Activated gamma-delta T cell treated with anti-CD3 and anti-CD28 coated beads, Interleukin-2, amount 50 U/mL, for 16 hours (primary cell): ENCODE measurements around the gene UQCRH.
"Not testable (repeated sequence)": the region's sequence is repeated elsewhere in the genome, so short reads cannot be mapped to it uniquely, and the experiment has no call there.

Experiments
- DNase-seq: peaks from one replicate; pipeline ENCODE4 v3.0.0-alpha.2; 2020; ENCODE audit warnings: low read depth

The UQCRH gene

GRCh38 chr1:46300673-46301405 lies 2.7 kb upstream of the UQCRH start:
- no peak for DNase-seq

DNA sequence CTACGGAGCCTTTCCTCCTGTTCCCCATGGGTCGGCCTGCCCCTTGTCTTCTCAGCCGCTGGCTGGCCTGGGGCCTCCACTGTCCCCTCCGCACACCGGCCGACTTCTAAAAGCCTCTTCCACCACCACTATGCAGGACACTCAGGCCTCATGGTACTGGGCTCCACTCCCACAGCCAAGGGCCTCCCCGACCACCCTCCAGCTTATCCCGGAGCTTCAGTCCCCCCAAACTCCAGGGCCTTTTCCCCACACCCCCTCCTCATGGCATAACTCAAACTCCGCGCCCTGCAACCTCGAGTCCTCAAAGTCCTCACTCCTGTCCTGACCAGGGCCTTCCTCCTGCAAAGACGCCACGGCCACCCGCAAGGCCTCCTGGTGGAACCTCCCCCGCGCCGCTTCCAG lies 2.1 kb upstream of the UQCRH start:
- no peak for DNase-seq

DNA sequence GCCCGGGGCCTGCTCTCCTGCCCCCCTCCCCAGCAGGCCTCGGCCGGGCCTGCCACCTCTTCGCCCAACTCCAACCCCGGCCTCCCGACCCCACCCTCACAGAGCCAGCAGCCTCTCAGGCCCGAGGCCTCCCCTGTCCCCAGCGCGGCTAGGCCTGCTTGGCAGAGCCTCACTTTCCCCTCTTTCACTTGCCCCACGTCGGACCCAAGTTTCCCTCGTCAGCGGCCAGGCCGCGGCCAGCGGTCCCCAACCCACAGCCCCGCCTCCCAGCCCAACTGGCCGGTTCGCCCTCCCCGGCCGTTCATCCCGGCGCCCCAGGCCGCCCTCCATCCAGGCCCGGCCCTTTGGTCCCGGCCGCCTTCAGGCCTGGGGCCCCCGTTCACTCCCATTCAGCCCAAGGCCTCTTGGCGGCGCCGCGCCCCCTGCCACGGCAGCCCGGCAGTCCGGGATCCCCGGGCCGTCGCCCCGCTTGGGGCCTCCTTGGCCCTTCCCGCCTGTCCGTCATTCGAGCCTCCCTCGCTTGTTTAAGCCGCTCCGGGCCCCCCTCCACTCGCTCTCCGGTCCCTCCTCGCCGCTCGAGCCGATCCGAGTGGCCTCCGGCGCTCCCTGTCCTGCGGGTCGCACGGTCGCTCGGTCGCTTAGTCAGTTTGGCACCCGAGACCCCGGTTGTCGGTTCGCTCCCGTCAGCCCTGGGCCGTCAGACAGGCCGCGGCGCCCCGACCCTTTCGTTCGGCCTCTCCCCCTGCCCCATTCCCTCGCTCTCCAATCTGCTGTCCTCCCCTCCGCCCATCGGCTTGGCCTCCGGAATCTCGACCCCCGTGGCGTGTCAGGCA lies 1.5 kb upstream of the UQCRH start:
- peak; percentile 21 for DNase-seq

DNA sequence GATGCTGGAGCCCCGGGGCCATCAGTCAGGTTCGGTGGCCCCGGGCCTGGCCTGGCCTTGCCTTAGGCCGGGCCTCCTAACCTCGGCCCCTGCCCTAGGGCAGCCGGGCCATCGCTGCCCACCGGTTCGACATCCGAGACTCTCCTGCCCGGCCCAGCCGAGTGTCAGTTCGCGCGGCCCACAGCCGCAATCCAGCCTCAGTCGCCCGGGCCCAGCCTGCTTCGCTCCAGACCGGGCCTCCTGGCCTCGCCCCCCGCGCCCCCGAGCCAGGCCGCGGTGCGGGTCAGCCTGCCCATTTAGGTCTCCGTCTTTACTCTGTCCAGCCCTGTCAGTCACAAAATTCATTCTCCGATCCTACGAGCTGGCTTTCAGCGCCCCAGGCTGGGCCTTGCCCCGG lies 859 bp upstream of the UQCRH start:
- DNase-seq, result peak; percentile 8

- no peak for DNase-seq
These were observed 401 bp downstream of the UQCRH start for GRCh38 chr1:46303872-46304326.

DNA sequence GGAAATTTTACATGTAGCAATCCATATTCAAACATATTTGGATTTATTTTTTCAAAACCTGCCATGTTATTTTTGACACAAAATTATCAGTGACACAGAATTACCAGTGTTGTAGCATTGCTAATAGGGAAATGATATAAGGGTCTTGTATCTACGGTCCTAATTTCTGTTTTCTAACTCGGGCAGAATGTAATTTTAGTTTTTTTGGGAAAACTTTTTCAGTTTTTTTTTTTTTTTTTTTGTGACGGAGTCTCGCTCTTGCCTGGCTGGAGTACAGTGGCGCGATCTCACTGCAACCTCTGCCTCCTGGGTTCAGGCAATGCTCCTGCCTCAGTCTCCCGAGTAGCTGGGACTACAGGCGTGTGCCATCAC lies 2.6 kb downstream of the UQCRH start:
- no peak for DNase-seq

GRCh38 chr1:46309401-46310159 lies 6.1 kb downstream of the UQCRH start:
- no peak for DNase-seq

DNA sequence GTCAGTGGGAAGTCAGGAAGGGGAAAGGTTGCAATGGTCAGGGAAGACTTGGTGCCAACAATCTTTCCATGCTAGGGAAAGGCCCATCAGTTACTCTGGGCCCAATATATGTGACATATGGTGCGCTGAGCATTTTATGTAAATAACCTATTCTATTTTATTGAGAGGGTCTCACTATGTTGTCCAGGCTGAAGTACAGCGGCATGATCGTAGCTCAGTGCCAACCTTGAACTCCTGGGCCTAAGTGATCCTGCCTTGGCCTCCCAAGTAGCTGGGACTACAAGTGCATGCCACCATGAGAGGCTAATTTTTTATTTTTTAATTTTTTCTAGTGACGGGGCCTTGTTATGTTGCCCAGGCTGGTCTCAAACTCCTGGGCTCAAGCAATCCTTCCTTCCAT lies 6.8 kb downstream of the UQCRH start:
- DNase-seq, result no peak

DNA sequence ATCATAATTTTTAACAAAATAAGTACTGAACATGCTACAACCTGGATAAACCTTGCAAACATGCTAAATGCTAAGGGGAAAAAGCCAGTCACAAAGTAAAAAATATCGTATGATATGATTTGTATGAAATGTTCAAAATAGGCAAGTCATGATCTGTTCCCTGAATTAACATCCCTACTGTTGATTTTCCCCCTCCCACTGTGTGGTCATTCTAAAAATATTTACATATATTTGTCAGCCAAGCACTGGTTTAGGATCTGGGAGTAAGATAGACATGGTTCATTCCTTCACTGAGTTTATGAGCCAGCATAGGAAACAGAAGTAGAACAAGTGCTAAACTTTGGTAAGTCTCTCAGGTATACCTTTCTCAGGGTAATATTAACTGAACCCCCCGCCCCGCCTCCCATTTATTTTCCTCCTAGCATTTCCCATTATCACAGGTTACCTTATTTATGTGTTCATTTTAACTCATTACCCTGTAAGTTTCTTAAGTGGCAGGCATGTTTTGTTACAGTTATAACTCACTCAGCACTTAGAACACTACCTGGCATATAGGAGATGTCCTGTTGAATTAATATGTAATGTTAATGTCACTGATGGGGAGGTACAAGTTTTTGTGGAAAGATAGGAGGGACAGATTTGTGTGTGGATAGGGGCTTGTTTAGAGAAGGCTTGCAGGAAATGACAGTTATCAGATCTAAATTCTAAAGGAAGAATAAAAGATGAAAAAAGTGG lies 12.3 kb downstream of the UQCRH start:
- DNase-seq, result no peak

GRCh38 chr1:46317323-46317722 lies 13.8 kb downstream of the UQCRH start:
- DNase-seq, result no peak

- not testable (repeated sequence) for DNase-seq
These were observed 15.8 kb downstream of the UQCRH start for GRCh38 chr1:46319301-46319700.

DNA sequence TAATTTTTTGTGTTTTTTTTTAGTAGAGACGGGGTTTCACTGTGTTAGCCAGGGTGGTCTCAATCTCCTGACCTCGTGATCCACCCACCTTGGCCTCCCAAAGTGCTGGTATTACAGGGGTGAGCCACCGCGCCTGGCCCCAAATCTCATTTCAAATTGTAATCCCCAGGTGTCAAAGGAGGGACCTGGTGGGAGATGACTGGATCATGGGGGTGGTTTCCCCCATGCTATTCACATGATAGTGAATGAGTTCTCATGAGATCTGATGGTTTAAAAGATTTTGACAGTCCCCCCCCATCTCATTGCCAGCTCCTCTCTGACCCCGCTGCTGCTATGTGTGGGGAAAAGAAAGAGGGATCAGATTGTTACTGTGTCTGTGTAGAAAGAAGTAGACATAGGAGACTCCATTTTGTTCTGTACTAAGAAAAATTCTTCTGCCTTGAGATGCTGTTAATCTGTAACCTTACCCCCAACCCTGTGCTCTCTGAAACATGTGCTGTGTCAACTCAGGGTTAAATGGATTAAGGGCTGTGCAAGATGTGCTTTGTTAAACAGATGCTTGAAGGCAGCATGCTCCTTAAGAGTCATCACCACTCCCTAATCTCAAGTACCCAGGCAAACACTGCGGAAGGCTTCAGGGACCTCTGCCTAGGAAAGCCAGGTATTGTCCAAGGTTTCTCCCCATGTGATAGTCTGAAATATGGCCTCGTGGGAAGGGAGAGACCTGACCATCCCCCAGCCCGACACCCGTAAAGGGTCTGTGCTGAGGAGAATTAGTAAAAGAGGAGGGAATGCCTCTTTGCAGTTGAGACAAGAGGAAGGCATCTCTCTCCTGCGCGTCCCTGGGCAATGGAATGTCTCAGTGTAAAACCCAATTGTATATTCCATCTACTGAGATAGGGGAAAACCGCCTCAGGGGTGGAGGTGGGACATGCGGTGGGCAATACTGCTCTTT lies 16.7 kb downstream of the UQCRH start:
- DNase-seq, result not testable (repeated sequence)

GRCh38 chr1:46322191-46322590 lies 18.7 kb downstream of the UQCRH start:
- DNase-seq, result not testable (repeated sequence)

DNA sequence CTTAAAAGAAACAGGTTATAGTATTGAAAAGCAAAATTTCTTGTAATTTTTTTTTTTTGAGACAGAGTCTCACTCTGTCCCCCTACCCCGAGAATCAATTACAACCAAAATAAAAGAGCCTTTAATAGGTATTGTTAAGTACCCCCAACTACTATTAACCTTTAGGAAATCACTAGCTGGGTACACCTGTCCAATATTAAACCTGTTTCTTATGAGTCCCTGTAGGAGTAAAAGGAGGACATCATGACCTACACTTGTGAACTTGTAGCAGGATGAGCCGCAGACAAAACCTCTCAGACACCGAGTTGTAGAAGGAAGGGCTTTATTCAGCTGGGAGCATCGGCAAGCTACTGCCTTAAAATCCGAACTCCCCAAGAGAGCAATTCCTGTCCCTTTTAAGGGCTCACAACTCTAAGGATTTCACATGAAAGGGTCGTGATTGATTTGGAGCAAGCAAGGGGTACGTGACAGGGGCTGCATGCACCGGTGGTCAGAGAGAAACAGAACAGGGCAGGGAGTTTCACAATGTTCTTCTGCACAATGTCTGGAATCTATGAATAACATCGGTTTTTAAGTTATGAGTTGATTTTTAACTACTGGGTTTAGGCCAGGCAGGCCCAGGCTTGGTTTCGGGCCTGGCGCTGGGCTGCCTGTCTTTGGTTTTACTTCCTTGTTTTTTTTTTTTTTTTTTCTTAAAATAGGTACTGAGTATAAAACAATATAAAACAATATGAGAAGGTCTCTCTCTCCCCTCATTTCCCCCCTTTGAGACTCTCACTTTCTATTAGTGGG lies 22.0 kb downstream of the UQCRH start:
- DNase-seq, result not testable (repeated sequence)

DNA sequence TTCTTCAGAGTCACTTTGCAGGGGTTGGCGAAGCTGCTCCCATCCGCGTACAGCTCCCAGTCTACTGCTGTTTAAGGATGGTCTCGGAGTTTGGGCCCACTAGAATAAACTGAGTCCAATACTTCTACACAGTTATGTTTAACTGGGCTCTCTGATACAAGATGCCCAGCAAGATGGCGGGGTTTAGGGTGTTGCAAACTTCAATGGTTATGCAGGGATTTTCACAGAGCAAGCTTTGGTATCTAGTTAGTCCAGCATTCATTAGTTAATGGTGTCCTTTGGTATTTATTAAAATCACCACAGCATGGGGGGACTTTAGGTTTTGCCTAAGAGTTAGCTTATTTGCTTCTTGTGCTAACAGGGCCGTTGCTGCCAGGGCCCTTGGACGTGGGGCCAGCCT lies 24.7 kb downstream of the UQCRH start:
- DNase-seq, result not testable (repeated sequence)

DNA sequence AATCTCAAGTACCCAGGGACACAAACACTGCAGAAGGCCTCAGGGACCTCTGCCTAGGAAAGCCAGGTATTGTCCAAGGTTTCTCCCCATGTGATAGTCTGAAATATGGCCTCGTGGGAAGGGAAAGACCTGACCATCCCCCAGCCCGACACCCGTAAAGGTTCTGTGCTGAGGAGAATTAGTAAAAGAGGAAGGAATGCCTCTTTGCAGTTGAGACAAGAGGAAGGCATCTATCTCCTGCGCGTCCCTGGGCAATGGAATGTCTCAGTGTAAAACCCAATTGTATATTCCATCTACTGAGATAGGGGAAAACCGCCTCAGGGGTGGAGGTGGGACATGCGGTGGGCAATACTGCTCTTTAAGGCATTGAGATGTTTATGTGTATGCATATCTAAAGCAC lies 26.3 kb downstream of the UQCRH start:
- DNase-seq, result not testable (repeated sequence)

GRCh38 chr1:46330381-46330780 lies 26.9 kb downstream of the UQCRH start:
- DNase-seq, result not testable (repeated sequence)

DNA sequence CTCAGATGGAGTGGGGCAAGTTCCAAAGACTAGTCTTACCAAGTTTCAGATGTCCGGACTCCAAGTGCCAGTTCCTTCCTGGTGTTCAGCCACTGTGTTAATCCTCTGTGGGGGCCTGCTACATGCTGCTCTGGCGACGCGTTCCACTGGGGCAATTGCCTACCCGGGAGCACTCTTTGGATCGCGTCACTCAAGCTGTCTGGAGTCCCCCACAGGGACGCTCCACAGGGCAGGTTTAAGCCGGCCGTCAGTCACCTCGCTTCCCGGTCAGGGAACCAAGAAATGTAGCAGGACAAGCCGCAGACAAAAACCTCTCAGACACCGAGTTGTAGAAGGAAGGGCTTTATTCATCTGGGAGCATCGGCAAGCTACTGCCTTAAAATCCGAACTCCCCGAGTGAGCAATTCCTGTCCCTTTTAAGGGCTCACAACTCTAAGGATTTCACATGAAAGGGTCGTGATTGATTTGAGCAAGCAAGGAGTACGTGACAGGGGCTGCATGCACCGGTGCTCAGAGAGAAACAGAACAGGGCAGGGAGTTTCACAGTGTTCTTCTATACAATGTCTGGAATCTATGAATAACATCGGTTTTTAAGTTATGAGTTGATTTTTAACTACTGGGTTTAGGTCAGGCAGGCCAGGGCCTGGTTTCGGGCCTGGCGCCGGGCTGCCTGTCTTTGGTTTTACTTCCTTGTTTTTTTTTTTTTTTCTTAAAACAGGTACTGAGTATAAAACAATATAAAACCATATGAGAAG lies 28.5 kb downstream of the UQCRH start:
- not testable (repeated sequence) for DNase-seq
